GM12872 (cell line): Measurements from ENCODE around the gene ARL14EP.

Source experiments
- TF ChIP-seq, protein P1 (sequence below): IDR thresholded peaks from 3 replicates; pipeline ENCODE4 v1.5.1; 2011; ENCODE audit warnings: low read depth, mild to moderate bottlenecking, low read length, moderate library complexity; ENCODE audit not compliant: insufficient read depth

The ARL14EP gene

DNA sequence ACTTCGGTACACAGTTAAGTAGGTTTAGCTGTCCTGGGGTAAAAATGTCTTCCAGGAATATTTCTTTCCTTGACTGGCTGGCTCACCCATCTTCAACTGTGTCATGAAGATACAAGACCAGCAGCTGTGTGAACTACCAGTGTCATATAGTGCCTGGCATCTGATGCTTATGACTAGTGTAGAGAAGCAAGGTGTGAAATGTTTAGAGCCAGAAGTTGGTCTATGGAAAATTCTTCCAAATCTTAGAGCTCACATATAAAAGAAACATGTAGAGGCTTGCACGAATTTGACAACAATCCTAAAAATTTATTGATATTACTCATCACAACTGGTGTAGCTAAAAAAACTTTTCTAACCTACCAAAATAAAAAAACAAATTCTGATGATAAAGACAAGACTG lies 54.4 kb downstream of the ARL14EP start:
- TF ChIP-seq, protein P1, sequence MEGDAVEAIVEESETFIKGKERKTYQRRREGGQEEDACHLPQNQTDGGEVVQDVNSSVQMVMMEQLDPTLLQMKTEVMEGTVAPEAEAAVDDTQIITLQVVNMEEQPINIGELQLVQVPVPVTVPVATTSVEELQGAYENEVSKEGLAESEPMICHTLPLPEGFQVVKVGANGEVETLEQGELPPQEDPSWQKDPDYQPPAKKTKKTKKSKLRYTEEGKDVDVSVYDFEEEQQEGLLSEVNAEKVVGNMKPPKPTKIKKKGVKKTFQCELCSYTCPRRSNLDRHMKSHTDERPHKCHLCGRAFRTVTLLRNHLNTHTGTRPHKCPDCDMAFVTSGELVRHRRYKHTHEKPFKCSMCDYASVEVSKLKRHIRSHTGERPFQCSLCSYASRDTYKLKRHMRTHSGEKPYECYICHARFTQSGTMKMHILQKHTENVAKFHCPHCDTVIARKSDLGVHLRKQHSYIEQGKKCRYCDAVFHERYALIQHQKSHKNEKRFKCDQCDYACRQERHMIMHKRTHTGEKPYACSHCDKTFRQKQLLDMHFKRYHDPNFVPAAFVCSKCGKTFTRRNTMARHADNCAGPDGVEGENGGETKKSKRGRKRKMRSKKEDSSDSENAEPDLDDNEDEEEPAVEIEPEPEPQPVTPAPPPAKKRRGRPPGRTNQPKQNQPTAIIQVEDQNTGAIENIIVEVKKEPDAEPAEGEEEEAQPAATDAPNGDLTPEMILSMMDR: no peak

DNA sequence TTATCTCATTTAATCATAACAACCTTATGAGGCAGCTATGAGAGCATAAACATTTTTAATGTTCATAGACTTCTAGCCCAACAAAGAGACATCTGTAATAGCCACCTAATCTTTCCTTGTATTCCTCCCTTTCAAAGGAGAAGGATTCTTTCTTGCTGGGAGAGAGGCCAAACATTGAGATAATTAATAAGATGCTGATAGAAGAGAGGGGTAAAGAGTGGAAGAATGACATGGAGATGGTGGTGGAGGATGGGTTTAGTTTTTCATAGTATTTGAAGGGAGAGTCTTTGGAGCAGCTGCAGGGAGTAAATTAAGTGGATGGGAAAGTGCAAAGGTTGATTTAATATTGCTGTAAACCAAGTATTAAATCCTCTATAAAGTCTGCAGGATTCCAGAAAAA lies 57.9 kb downstream of the ARL14EP start:
- TF ChIP-seq, protein P1: no peak

DNA sequence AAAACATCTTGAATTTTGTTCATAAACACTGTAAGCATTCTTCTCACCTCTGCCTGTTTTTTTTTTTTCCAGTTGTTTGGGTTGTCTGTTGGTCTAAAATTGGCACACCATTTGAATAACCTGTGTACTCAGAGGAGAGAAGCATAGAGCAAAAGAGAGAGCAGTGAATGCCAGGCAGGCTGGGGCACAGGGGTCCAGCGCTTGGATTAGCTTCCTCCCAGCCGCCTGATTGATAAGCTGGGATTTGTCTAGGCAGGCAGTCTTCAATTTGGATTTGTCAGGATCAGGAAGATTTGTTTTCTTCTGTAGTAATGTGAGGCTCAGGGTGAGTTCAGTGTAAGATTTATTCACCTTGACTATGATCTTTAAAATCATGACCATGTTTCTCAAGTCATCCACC lies 59.0 kb downstream of the ARL14EP start:
- TF ChIP-seq, protein P1: no peak
